ENCODE measurements around the gene VANGL2.

VANGL2 gene

DNA sequence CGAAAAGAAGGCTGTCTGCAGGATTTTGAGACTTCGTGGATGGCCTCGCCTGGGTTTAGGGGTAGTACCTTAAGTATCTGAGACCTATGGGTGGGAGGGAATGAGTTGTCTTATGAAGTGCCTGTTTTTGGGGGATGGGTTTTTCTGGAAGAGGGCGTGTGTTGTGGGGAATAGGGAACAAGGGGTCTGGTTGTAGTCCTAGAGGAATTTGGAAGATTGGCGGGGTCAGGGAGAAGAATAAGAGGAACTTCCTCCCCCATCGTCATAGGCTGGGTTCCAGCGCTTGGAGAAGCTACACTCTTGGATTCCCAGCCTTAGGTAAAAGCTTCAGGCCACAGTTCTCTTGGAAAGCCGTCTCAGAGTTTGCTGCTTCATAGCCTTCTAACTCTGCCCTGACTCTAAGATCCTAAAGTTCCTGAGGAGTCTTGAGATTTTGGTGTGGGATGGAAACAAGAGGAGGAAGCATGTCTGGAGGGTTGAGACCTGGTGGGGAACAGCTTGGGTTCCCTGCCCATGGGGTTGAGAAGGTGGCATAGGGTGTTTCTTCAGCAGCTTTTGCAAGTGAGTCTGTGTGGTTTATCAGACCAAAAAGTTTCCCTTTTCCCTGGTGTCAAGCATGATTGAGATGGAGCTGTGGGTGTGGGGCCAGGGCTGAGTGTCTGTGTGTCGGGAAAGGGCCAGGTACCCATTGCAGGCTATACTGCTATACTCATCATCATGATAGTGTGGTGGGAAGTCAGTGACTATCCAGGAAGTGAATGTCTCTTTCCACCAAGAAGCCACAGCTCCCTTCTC, 1.8 kb downstream of the VANGL2 start:
- no peak for TF ChIP-seq JUND (IDR thresholded peaks at IDR 0.05; ENCODE audit: low read depth)
- in situ Hi-C loops (cut with HindIII; ENCODE audit: low pct_unique_long_range_greater_than_20kb, low sequenced_read_pairs) = no loop called here

DNA sequence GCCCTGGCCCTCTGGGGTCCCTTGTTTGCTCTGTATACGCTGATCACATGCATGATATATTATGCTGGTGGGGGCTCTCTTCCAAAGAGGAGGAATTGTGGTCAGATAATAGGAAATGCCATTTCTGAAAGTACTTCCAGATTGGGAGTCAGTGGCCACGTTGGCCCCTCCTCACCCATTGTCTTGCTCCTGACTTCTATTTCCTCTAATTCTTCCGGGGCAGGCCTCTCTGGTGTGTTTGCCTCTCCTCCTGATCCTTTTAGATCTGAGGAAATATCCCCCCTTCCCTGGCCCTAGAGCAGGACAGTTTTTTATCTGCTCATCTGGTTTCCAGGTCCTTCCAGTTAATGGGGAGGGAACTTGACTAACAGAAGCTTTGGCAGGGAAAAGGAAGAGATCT, 2.9 kb downstream of the VANGL2 start:
- TF ChIP-seq JUND (IDR thresholded peaks at IDR 0.05; ENCODE audit: low read depth) = no peak
- in situ Hi-C loops (cut with HindIII; ENCODE audit: low pct_unique_long_range_greater_than_20kb, low sequenced_read_pairs) = no loop called here
- DNase-seq (ENCODE audit: low read depth in 1 of 2, low spot score in 1 of 2) = no peak

More for the DNA sequence above, 1.8 kb downstream of the VANGL2 start:
- no peak for DNase-seq (ENCODE audit: low read depth in 1 of 2, low spot score in 1 of 2)

DNA sequence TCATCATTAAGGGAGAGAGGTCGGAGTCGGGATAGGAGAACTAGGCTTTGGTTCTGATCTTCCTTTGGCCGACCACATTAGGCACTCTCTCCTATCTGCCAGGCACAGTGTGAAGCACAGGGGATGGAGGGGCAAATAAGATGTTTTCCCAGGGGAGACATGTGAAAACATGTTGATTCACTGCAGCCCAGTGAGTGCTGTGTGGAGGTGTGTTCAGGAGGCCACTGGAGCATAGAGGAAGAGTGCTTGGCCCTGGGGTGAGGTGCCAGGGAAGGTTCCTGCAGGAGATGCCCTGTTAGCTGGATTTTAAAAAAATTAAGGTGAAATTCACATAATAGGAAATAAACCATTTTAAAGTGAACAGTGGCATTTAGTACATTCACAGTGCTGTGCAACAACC, 3.7 kb downstream of the VANGL2 start:
- in situ Hi-C loops (cut with HindIII; ENCODE audit: low pct_unique_long_range_greater_than_20kb, low sequenced_read_pairs) = no loop called here
- no peak for DNase-seq (ENCODE audit: low read depth in 1 of 2, low spot score in 1 of 2)
- TF ChIP-seq JUND (IDR thresholded peaks at IDR 0.05; ENCODE audit: low read depth) = no peak

- DNase-seq (ENCODE audit: low read depth in 1 of 2, low spot score in 1 of 2) = no peak
- no peak for TF ChIP-seq JUND (IDR thresholded peaks at IDR 0.05; ENCODE audit: low read depth)
- in situ Hi-C loops (cut with HindIII; ENCODE audit: low pct_unique_long_range_greater_than_20kb, low sequenced_read_pairs) = no loop called here
Measured at GRCh38 chr1:160405331-160405877, 5.0 kb downstream of the VANGL2 start.

DNA sequence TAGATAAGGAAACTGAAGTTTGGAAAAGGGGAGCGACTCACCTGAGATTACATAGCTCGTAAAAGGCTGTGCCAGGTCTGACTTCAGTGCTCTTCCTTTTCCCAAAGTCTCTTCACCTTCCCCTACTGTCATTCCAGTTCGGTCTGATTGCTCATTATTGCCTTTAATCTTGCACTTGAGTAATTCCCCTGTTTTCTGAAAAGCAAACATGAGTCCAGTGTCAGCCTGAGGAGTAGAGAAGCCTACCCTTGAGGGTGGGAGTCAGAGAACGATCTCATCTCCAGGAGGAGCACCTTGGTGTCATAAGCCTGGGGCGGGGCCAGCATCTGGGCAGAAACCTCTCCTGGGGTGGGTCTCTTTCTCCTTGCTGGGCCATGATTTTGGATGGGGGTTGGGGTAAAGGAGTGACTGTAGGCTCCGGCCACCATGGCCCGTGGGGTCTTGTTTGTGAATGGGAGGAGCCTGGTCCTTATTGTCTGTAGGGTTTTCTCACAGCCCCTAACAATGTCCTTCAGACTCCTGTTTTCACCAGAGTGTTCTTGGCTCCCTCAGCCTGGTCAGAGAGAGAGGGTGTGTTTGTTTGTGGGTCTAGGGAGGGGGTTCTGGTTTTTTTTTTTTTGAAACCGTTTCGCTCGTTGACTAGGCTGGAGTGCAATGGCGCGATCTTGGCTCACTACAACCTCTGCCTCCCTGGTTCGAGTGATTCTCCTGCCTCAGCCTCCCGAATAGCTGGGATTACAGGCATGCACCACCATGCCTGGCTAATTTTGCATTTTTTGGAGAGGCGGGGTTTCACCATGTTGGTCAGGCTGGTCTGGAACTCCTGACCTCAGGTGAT, 6.0 kb downstream of the VANGL2 start:
- DNase-seq (ENCODE audit: low read depth in 1 of 2, low spot score in 1 of 2) = no peak
- in situ Hi-C loops (cut with HindIII; ENCODE audit: low pct_unique_long_range_greater_than_20kb, low sequenced_read_pairs) = no loop called here

DNA sequence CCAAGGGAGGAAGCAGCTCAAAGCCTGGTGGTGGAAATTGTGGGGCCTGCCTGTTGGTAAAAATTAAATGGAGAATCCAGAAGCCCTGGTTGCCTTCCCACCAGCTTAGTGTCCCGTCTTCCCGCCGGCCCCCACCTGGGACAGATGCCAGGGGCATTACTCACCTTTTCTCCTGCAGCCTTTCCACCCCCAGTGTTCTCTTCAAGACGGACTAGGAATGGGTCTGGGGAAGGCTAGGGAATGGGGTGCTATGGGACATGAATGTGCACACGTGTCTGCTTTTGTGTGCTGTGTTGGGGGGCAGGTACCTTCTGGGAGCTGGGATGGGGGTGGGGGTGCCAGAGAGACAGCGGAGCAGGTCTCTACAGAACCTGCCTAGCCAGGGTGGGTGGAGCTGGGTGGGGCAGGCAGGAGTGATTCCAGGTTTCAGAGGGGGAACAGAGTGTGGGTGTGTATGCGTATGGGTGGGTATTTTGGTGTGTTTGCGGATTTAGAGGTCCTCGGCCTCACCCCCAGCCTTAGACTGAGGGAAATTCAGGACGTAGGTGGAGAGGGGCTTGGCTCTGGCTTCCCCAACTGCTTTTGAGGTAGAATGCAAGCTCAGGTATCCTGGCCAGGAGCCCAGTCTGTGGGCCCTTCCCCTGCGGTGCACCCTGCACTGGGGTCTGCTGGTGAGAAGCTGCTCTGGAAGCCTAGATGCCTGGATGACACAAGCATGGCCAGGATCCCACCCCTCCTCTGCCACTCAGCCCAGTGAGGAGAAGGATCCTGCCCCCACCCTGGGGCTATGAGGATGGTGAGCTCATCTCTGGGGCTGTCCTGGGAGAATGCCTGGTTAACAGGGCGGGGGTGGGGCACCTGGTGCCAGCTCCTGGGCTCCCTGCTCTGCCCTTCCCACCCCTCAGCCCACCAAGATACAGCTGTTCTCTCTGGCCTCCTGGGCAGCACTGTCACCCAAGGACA, 7.8 kb downstream of the VANGL2 start:
- DNase-seq (ENCODE audit: low read depth in 1 of 2, low spot score in 1 of 2) = peak in 1 of 2 experiments; percentile 36
- in situ Hi-C loops (cut with HindIII; ENCODE audit: low pct_unique_long_range_greater_than_20kb, low sequenced_read_pairs) = no loop called here
- TF ChIP-seq JUND (IDR thresholded peaks at IDR 0.05; ENCODE audit: low read depth) = no peak

More for the DNA sequence above, 6.0 kb downstream of the VANGL2 start:
- no peak for TF ChIP-seq JUND (IDR thresholded peaks at IDR 0.05; ENCODE audit: low read depth)

GRCh38 chr1:160408864-160409263, 8.5 kb downstream of the VANGL2 start:
- no peak for DNase-seq (ENCODE audit: low read depth in 1 of 2, low spot score in 1 of 2)
- no peak for TF ChIP-seq JUND (IDR thresholded peaks at IDR 0.05; ENCODE audit: low read depth)
- in situ Hi-C loops (cut with HindIII; ENCODE audit: low pct_unique_long_range_greater_than_20kb, low sequenced_read_pairs) = no loop called here

DNA sequence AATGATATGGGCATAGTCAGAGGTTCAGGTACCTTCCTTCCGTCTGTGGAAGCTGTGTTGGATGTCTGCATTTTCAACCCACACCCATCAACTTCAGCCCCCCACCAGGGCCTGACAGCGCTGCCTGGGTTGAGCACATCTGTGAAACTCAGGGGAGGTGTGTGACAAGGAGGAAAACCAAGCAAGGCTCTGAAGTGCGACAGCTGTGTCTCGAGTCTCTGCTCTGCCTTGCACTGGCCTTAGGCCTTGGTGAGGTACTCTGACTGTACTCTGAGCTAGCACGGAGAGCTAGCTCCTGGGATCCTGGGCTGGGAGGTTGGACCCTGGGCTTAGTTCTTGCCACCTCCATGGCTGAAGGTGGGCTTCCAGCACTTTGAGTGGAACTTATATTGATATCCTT, 9.1 kb downstream of the VANGL2 start:
- in situ Hi-C loops (cut with HindIII; ENCODE audit: low pct_unique_long_range_greater_than_20kb, low sequenced_read_pairs) = no loop called here
- TF ChIP-seq JUND (IDR thresholded peaks at IDR 0.05; ENCODE audit: low read depth) = no peak
- DNase-seq (ENCODE audit: low read depth in 1 of 2, low spot score in 1 of 2) = no peak

DNA sequence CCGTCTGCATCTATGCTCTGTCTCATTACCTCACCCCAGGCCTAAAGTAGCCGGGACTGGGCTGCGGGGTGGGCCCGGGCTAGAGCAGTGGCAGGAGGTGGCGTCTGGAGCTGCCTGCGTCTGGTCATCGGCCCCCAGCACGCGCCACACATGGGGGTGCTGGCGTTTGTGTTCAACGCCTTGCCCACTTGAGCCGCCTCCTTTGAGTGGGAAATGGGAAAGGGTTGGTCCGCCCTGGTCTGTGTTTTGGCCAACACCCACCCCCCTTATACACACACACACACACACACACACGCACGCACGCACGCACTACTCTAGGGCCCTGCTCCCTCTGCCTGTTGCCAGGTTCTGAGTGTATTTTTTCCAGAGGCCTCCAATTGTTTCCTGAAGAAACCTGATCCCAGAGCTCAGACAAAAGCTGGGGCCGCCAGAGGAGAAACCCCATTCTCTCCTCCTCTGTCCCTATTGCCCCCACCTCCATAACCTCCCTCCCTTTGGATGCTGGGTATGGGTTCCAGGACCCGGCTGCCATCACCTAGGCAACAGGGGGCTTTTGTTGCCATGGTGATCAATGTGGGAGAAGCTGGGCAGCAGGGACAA, 10.1 kb downstream of the VANGL2 start:
- in situ Hi-C loops (cut with HindIII; ENCODE audit: low pct_unique_long_range_greater_than_20kb, low sequenced_read_pairs) = no loop called here
- no peak for DNase-seq (ENCODE audit: low read depth in 1 of 2, low spot score in 1 of 2)
- no peak for TF ChIP-seq JUND (IDR thresholded peaks at IDR 0.05; ENCODE audit: low read depth)

DNA sequence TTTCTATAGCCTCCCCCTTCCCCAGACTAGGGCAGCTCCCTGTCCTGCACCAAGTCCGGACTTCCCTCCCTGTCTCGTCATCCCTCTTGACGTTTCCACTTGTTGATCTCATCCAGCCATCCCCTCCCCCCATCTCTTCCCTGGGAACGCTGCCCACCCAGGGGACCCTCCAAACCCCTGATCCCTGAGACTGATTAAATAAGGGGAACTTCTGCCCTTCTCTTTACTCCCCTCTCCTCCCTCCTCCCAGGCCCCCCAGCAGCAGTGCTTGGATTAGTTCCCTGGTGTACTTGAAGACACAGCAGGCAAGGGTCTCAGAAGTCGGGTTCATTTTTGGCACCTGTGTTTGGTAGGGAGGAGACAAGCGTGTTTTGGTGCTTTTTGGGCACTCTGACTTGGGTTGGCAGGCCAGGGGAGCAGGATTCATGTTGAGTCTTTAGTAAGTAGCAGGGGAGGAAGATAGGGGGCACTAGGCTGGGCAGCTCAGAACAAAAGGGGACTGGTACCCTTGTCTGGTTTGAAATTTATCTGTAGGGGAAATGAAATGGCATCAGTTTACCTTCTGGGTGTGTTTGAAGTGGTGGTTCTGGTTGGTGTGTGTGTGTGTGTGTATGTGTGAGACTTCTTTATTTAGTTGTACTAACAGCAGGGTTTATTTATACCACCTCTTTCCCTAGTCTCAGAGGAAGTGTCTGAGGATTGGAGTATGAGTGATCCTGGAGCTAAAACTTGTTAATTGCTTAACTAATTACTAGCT, 11.1 kb downstream of the VANGL2 start:
- TF ChIP-seq JUND (IDR thresholded peaks at IDR 0.05; ENCODE audit: low read depth) = no peak
- in situ Hi-C loops (cut with HindIII; ENCODE audit: low pct_unique_long_range_greater_than_20kb, low sequenced_read_pairs) = no loop called here
- DNase-seq (ENCODE audit: low read depth in 1 of 2, low spot score in 1 of 2) = no peak

DNA sequence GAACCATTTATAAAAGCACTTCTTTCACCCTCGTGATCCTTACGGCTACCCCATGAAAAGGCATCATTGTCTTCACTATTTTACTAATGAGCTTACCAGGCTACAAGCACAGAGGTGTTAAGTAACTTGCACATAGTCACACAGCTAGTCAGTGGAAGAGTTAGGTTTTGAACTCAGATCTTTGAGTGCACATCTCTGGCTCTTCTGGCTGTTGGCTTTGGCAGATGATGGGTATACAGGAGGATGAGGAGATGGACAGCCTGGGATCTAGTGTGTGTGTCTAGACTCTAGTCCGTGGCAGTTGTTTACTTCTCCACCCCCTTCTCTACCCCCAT, 11.6 kb downstream of the VANGL2 start:
- TF ChIP-seq JUND (IDR thresholded peaks at IDR 0.05; ENCODE audit: low read depth) = no peak
- no peak for DNase-seq (ENCODE audit: low read depth in 1 of 2, low spot score in 1 of 2)
- in situ Hi-C loops (cut with HindIII; ENCODE audit: low pct_unique_long_range_greater_than_20kb, low sequenced_read_pairs) = no loop called here
